HEK293 (cell line): Measurements from ENCODE around the gene RBMS1.

Experiments
- CTCF ChIA-PET: fragments of 350-600 bp; formaldehyde crosslinking; extraction: SDS; loops from one replicate; lab custom pipeline; 2021; ENCODE audit warnings: antibody characterized with exemption; lab: Yijun Ruan, JAX
- POLR2A ChIA-PET: fragments of 300-600 bp; formaldehyde crosslinking; extraction: SDS; loops from one replicate; lab custom pipeline; 2020; ENCODE audit warnings: antibody characterized with exemption, inconsistent platforms; lab: Yijun Ruan, JAX
- H3K27ac ChIP-seq: fragments of 200-500 bp; sonication (Bioruptor generic); 2 replicates; pipeline ENCODE4 v1.5.1; 2014; ENCODE audit warnings: low read depth, low read length, control low read depth, inconsistent platforms; ENCODE audit errors: extremely low read depth
- H3K36me3 ChIP-seq, 2 experiments: fragments of 200-500 bp in 1 of 2; sonication (Bioruptor generic) in 1 of 2; 1 replicate in 1 of 2; 2 replicates in 1 of 2; pipeline ENCODE4 v1.5.1; 2014 to 2017; ENCODE audit warnings: inconsistent platforms in 2 of 2, low read length in 2 of 2; ENCODE audit not compliant: control insufficient read depth in 2 of 2, insufficient read depth in 1 of 2
- H3K4me1 ChIP-seq: fragments of 200-500 bp; sonication (Bioruptor generic); 2 replicates; pipeline ENCODE4 v1.5.1; 2014; ENCODE audit warnings: mild to moderate bottlenecking, low read length, inconsistent platforms; ENCODE audit not compliant: control insufficient read depth, insufficient read depth
- H3K4me3 ChIP-seq: 2 replicates; pipeline ENCODE4 v1.5.1; 2011; ENCODE audit warnings: low read depth, mild to moderate bottlenecking, control low read depth, low read length, moderate library complexity
- H3K9me3 ChIP-seq: fragments of 200-500 bp; sonication (Bioruptor generic); 2 replicates; pipeline ENCODE4 v1.5.1; 2014; ENCODE audit warnings: low read depth, low read length, inconsistent platforms; ENCODE audit not compliant: control insufficient read depth, insufficient read depth
- BCL11B ChIP-seq: fragments of 450-650 bp; formaldehyde crosslinking; IDR thresholded peaks from 2 replicates; pipeline ENCODE4 v1.5.1; 2016; ENCODE audit warnings: low read depth, missing biosample characterization, missing genetic modification characterization
- EGR2 ChIP-seq: fragments of 450-650 bp; formaldehyde crosslinking; IDR thresholded peaks from 2 replicates; pipeline ENCODE4 v1.5.1; 2016; ENCODE audit warnings: low read depth, missing biosample characterization, missing genetic modification characterization
- HOXA7 ChIP-seq: sonication (generic); formaldehyde crosslinking; IDR thresholded peaks from 2 replicates; pipeline ENCODE4 v1.8.1; 2022; ENCODE audit warnings: missing genetic modification reagents, borderline replicate concordance
- KLF9 ChIP-seq: fragments of 450-650 bp; formaldehyde crosslinking; IDR thresholded peaks from 2 replicates; pipeline ENCODE4 v1.5.1; 2016; ENCODE audit warnings: missing biosample characterization, missing genetic modification characterization, low read depth
- OSR2 ChIP-seq: fragments of 450-650 bp; formaldehyde crosslinking; IDR thresholded peaks from 2 replicates; pipeline ENCODE4 v1.5.1; 2016; ENCODE audit warnings: missing biosample characterization, missing genetic modification characterization
- SETDB1 ChIP-seq: IDR thresholded peaks from one replicate; pipeline ENCODE4 v1.6.1; 2017; ENCODE audit warnings: mild to moderate bottlenecking, low read length, moderate library complexity, mixed read lengths; ENCODE audit not compliant: insufficient read length
- SP3 ChIP-seq: fragments of 450-650 bp; formaldehyde crosslinking; IDR thresholded peaks from 2 replicates; pipeline ENCODE4 v1.5.1; 2016; ENCODE audit warnings: missing biosample characterization, missing genetic modification characterization
- ZBTB21 ChIP-seq: fragments of 450-650 bp; formaldehyde crosslinking; IDR thresholded peaks from 2 replicates; pipeline ENCODE4 v1.5.1; 2017; ENCODE audit warnings: missing biosample characterization, missing genetic modification characterization
- ZFP37 ChIP-seq: fragments of 450-650 bp; formaldehyde crosslinking; IDR thresholded peaks from 2 replicates; pipeline ENCODE4 v1.5.1; 2016; ENCODE audit warnings: missing biosample characterization, missing genetic modification characterization
- ZNF174 ChIP-seq: fragments of 450-650 bp; formaldehyde crosslinking; IDR thresholded peaks from 2 replicates; pipeline ENCODE4 v1.5.0; 2017; ENCODE audit warnings: missing biosample characterization, mild to moderate bottlenecking, missing genetic modification characterization
- ZNF311 ChIP-seq: fragments of 450-650 bp; formaldehyde crosslinking; IDR thresholded peaks from 2 replicates; pipeline ENCODE4 v1.5.1; 2017; ENCODE audit warnings: missing biosample characterization, missing genetic modification characterization, borderline replicate concordance
- ZNF433 ChIP-seq: fragments of 450-650 bp; formaldehyde crosslinking; IDR thresholded peaks from 2 replicates; pipeline ENCODE4 v1.5.1; 2016; ENCODE audit warnings: missing biosample characterization, missing genetic modification characterization, low read depth
- ZNF501 ChIP-seq: fragments of 450-650 bp; formaldehyde crosslinking; IDR thresholded peaks from 2 replicates; pipeline ENCODE4 v1.5.1; 2016; ENCODE audit warnings: missing biosample characterization, missing genetic modification characterization
- ZNF777 ChIP-seq: fragments of 450-650 bp; formaldehyde crosslinking; IDR thresholded peaks from 2 replicates; pipeline ENCODE4 v1.5.1; 2017; ENCODE audit warnings: missing biosample characterization, missing genetic modification characterization, borderline replicate concordance
- ZNF792 ChIP-seq: fragments of 450-650 bp; formaldehyde crosslinking; IDR thresholded peaks from 2 replicates; pipeline ENCODE4 v1.5.1; 2016; ENCODE audit warnings: missing biosample characterization, missing genetic modification characterization
- TF ChIP-seq, protein P1 (sequence below): fragments of 450-650 bp; formaldehyde crosslinking; IDR thresholded peaks from 2 replicates; pipeline ENCODE4 v1.5.1; 2016; ENCODE audit warnings: missing biosample characterization, missing genetic modification characterization
- TF ChIP-seq, protein P2 (sequence below): sonication (generic); formaldehyde crosslinking; IDR thresholded peaks from 2 replicates; pipeline ENCODE4 v1.8.1; 2022; ENCODE audit warnings: mild to moderate bottlenecking, moderate library complexity, missing genetic modification reagents
- TF ChIP-seq, protein P3 (sequence below): fragments of 450-650 bp; formaldehyde crosslinking; IDR thresholded peaks from 2 replicates; pipeline ENCODE4 v1.5.1; 2016; ENCODE audit warnings: missing biosample characterization, missing genetic modification characterization
- TF ChIP-seq, protein P4 (sequence below): fragments of 450-650 bp; formaldehyde crosslinking; IDR thresholded peaks from 2 replicates; pipeline ENCODE4 v1.5.1; 2016; ENCODE audit warnings: missing biosample characterization, missing genetic modification characterization

RBMS1 gene

DNA sequence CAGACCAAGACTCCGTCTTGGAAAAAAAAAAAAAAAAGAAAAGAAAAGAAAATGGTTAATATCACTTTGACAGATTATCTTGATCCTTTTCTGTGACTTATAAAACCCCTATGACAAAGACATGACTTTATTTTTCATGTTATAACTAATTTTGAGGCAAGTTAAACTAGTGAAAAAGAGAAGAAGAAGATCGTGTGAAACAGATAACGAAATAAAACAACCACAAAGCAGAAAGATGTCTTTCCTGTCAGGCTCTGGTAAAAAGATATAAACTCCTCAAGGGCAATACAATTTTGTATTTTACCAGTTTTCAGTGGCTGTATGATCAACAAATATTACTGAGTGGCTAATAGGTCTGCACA lies 13.4 kb upstream of the RBMS1 start (continued):
- TF ChIP-seq ZNF777: no peak
- no peak for TF ChIP-seq KLF9 (tag by site-specific recombination)
- TF ChIP-seq, protein P1, sequence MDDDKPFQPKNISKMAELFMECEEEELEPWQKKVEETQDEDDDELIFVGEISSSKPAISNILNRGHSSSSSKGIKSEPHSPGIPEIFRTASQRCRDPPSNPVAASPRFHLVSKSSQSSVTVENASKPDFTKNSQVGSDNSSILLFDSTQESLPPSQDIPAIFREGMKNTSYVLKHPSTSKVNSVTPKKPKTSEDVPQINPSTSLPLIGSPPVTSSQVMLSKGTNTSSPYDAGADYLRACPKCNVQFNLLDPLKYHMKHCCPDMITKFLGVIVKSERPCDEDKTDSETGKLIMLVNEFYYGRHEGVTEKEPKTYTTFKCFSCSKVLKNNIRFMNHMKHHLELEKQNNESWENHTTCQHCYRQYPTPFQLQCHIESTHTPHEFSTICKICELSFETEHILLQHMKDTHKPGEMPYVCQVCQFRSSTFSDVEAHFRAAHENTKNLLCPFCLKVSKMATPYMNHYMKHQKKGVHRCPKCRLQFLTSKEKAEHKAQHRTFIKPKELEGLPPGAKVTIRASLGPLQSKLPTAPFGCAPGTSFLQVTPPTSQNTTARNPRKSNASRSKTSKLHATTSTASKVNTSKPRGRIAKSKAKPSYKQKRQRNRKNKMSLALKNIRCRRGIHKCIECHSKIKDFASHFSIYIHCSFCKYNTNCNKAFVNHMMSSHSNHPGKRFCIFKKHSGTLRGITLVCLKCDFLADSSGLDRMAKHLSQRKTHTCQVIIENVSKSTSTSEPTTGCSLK (tag by site-specific recombination): no peak
- no peak for TF ChIP-seq EGR2 (tag by site-specific recombination)
- TF ChIP-seq, protein P2, sequence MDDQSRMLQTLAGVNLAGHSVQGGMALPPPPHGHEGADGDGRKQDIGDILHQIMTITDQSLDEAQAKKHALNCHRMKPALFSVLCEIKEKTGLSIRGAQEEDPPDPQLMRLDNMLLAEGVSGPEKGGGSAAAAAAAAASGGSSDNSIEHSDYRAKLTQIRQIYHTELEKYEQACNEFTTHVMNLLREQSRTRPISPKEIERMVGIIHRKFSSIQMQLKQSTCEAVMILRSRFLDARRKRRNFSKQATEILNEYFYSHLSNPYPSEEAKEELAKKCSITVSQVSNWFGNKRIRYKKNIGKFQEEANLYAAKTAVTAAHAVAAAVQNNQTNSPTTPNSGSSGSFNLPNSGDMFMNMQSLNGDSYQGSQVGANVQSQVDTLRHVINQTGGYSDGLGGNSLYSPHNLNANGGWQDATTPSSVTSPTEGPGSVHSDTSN: no peak
- TF ChIP-seq SETDB1: no peak
- no peak for TF ChIP-seq ZNF174 (tag by site-specific recombination)

DNA sequence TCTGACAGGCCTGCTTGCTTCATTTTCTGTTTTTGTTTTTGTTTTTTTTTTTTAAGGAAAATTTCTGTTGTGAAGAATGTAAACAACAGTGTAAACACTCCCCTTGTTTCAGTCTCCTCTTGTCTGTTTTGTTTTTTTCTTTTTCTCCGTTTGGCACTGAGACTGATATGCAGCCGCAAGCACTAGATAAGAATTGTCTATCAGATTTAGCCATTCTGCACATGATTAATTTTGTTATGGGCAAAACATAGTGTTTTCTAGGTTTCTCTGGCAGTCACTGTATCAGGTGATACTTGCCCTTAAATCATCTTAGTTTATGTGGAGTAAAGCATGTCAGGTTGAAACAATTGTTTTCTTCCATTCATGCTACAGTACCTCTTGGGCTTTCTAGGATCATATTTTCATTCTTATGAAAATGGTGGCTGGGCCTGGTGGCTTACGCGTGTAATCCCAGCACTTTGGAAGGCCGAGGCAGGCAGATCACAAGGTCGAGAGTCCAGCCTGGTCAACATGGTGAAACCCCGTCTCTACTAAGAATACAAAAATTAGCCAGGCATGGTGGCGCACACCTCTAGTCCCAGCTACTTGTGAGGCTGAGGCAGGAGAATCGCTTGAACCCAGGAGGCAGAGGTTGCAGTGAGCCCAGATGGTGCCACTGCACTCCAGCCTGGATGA lies 12.9 kb upstream of the RBMS1 start:
- peaks cover 10% of the 10 kb centered on the region for H3K4me1 ChIP-seq
- TF ChIP-seq, protein P3, sequence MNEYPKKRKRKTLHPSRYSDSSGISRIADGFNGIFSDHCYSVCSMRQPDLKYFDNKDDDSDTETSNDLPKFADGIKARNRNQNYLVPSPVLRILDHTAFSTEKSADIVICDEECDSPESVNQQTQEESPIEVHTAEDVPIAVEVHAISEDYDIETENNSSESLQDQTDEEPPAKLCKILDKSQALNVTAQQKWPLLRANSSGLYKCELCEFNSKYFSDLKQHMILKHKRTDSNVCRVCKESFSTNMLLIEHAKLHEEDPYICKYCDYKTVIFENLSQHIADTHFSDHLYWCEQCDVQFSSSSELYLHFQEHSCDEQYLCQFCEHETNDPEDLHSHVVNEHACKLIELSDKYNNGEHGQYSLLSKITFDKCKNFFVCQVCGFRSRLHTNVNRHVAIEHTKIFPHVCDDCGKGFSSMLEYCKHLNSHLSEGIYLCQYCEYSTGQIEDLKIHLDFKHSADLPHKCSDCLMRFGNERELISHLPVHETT (tag by site-specific recombination): no peak
- no peak for TF ChIP-seq ZNF311 (tag by site-specific recombination)
- TF ChIP-seq ZFP37: no peak
- no peak for TF ChIP-seq ZNF501 (tag by site-specific recombination)
- TF ChIP-seq, protein P4, sequence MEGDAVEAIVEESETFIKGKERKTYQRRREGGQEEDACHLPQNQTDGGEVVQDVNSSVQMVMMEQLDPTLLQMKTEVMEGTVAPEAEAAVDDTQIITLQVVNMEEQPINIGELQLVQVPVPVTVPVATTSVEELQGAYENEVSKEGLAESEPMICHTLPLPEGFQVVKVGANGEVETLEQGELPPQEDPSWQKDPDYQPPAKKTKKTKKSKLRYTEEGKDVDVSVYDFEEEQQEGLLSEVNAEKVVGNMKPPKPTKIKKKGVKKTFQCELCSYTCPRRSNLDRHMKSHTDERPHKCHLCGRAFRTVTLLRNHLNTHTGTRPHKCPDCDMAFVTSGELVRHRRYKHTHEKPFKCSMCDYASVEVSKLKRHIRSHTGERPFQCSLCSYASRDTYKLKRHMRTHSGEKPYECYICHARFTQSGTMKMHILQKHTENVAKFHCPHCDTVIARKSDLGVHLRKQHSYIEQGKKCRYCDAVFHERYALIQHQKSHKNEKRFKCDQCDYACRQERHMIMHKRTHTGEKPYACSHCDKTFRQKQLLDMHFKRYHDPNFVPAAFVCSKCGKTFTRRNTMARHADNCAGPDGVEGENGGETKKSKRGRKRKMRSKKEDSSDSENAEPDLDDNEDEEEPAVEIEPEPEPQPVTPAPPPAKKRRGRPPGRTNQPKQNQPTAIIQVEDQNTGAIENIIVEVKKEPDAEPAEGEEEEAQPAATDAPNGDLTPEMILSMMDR (tag by site-specific recombination): no peak
- TF ChIP-seq HOXA7: no peak
- no peak for TF ChIP-seq BCL11B
- no peak for TF ChIP-seq OSR2 (tag by site-specific recombination)
- no peak for TF ChIP-seq ZBTB21
- no peak for TF ChIP-seq ZNF433 (tag by site-specific recombination)
- no peak for TF ChIP-seq ZNF792 (tag by site-specific recombination)
- TF ChIP-seq SP3: no peak
- TF ChIP-seq, all 188 proteins: peak for 0
- CTCF ChIA-PET: interaction anchor here (0.6 kb wide), 1 partner anchor 8 kb away, joined by 3 read pairs; no protein-coding TSS in a partner anchor
- Histone ChIP-seq H3K4me3 (no peak overlapping the region), H3K9me3 (no peaks in the 10 kb centered on the region), H3K36me3 (no peaks in the 10 kb centered on the region), H3K27ac (no peak overlapping the region)
- POLR2A ChIA-PET: no interaction called here
